ENCODE results near the gene CEP250.

Gene CEP250

GRCh38 chr20:35523298-35523888 lies 68.0 kb downstream of the CEP250 start:
- TF ChIP-seq TAF1 (IDR thresholded peaks at IDR 0.05; ENCODE audit: borderline replicate concordance, insufficient read depth, low read length) (no peak), SIN3A (IDR thresholded peaks at IDR 0.05; ENCODE audit: borderline replicate concordance, insufficient read depth, low read length) (no peak), POLR2AphosphoS5 (IDR thresholded peaks at IDR 0.05; ENCODE audit: low read depth, low read length) (no peak), FOXP2 (optimal IDR thresholded peaks at IDR 0.05; ENCODE audit: borderline replicate concordance, extremely low read depth, extremely low read length, insufficient read depth) (no peak)
- TF ChIP-seq, protein P1, sequence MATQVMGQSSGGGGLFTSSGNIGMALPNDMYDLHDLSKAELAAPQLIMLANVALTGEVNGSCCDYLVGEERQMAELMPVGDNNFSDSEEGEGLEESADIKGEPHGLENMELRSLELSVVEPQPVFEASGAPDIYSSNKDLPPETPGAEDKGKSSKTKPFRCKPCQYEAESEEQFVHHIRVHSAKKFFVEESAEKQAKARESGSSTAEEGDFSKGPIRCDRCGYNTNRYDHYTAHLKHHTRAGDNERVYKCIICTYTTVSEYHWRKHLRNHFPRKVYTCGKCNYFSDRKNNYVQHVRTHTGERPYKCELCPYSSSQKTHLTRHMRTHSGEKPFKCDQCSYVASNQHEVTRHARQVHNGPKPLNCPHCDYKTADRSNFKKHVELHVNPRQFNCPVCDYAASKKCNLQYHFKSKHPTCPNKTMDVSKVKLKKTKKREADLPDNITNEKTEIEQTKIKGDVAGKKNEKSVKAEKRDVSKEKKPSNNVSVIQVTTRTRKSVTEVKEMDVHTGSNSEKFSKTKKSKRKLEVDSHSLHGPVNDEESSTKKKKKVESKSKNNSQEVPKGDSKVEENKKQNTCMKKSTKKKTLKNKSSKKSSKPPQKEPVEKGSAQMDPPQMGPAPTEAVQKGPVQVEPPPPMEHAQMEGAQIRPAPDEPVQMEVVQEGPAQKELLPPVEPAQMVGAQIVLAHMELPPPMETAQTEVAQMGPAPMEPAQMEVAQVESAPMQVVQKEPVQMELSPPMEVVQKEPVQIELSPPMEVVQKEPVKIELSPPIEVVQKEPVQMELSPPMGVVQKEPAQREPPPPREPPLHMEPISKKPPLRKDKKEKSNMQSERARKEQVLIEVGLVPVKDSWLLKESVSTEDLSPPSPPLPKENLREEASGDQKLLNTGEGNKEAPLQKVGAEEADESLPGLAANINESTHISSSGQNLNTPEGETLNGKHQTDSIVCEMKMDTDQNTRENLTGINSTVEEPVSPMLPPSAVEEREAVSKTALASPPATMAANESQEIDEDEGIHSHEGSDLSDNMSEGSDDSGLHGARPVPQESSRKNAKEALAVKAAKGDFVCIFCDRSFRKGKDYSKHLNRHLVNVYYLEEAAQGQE (IDR thresholded peaks at IDR 0.05; ENCODE audit: insufficient read depth in 1 of 2, low read depth in 2 of 2, low read length in 2 of 2), result no peak

DNA sequence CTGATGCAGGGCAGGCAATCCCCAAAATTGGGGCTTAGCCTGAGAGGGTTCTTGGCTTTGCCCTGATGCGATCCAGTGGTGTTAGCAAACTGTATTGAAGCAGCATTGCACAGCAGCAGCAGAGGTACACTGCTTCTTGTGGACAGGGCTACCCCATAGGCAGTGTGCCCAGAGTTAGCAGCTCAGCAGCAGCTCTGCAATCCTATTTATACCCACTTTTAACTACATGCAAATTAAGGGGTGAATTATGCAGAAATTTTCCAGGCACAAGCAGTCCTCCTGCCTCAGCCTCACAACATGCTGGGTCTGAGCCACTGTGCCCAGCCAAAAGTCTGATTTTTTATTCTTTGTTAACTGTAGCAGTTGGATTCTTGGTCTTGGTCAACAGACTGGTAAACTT lies 70.2 kb downstream of the CEP250 start:
- TF ChIP-seq POLR2AphosphoS5 (IDR thresholded peaks at IDR 0.05; ENCODE audit: low read depth, low read length), result no peak
- no peak for TF ChIP-seq FOXP2 (optimal IDR thresholded peaks at IDR 0.05; ENCODE audit: borderline replicate concordance, extremely low read depth, extremely low read length, insufficient read depth)
- no peak for TF ChIP-seq TAF1 (IDR thresholded peaks at IDR 0.05; ENCODE audit: borderline replicate concordance, insufficient read depth, low read length)
- no peak for TF ChIP-seq SIN3A (IDR thresholded peaks at IDR 0.05; ENCODE audit: borderline replicate concordance, insufficient read depth, low read length)
- TF ChIP-seq, protein P1 (IDR thresholded peaks at IDR 0.05; ENCODE audit: insufficient read depth in 1 of 2, low read depth in 2 of 2, low read length in 2 of 2), result no peak

DNA sequence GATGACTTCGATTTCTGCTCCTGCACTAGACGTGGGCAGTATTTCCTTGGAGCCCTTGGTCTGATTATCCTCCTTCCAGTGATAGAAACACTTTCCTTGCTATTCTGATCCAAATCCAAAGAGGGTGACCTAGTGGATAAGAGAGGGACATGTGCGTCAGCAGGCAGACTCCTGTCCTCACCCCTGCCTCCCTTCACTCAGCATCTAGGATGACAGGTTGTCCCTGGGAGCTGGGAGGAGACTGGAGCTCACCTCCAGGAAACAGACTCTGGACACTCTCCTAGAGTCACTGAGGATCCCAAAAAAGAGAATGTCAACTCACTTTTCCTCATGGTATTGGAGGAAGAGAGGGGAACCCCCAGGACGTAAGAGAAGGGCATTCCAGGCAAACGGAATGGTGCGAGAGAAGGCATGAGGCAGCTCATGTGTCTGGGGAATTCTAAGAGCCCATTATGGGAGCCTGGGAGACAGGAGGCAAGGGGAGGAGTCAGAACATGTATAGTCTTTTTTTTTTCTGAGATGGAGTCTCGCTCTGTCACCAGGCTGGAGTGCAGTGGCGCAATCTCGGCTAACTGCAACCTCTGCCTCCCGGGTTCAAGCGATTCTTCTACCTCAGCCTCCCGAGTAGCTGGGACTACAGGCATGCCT lies 71.8 kb downstream of the CEP250 start:
- TF ChIP-seq FOXP2 (optimal IDR thresholded peaks at IDR 0.05; ENCODE audit: borderline replicate concordance, extremely low read depth, extremely low read length, insufficient read depth), result no peak
- no peak for TF ChIP-seq POLR2AphosphoS5 (IDR thresholded peaks at IDR 0.05; ENCODE audit: low read depth, low read length)
- TF ChIP-seq, protein P1 (IDR thresholded peaks at IDR 0.05; ENCODE audit: insufficient read depth in 1 of 2, low read depth in 2 of 2, low read length in 2 of 2), result no peak
- no peak for TF ChIP-seq SIN3A (IDR thresholded peaks at IDR 0.05; ENCODE audit: borderline replicate concordance, insufficient read depth, low read length)
- TF ChIP-seq TAF1 (IDR thresholded peaks at IDR 0.05; ENCODE audit: borderline replicate concordance, insufficient read depth, low read length), result no peak

DNA sequence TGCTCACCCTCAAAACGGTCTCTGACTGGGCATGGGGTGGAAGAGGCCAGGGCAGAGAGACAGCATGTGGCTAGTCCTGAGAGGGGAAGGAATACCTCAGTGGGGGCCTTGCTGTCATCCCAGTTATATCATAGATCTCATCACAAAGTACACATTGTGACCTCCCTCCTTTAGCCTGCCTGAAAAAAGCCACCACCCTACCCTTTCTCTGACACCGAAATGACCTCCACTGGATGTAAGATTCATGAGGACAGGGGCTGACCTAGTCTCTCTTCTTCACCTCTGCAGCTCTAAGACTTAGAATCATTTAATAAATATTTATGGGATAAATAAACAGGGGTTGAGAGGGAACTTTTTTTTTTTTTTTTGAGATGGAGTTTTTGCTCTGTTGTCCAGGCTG lies 74.2 kb downstream of the CEP250 start, which contains the start of gene C20orf173:
Gene C20orf173, minus strand, starts transcription at position 101 of the 400 bp plus-strand sequence. CDS start 279 bp downstream, outside the sequence.
- no peak for TF ChIP-seq SIN3A (IDR thresholded peaks at IDR 0.05; ENCODE audit: borderline replicate concordance, insufficient read depth, low read length)
- no peak for TF ChIP-seq TAF1 (IDR thresholded peaks at IDR 0.05; ENCODE audit: borderline replicate concordance, insufficient read depth, low read length)
- TF ChIP-seq FOXP2 (optimal IDR thresholded peaks at IDR 0.05; ENCODE audit: borderline replicate concordance, extremely low read depth, extremely low read length, insufficient read depth), result no peak
- TF ChIP-seq, protein P1 (IDR thresholded peaks at IDR 0.05; ENCODE audit: insufficient read depth in 1 of 2, low read depth in 2 of 2, low read length in 2 of 2), result no peak
- no peak for TF ChIP-seq POLR2AphosphoS5 (IDR thresholded peaks at IDR 0.05; ENCODE audit: low read depth, low read length)
